ENCODE data around the gene RPTOR. TPM values are rescaled to one million over a fixed set of nuclear protein-coding genes. Genes with fewer than 3 reads are reported as not detected.

The RPTOR gene
- total and polyA plus RNA-seq, 2 donors, result 8.1 to 10.3 TPM

DNA sequence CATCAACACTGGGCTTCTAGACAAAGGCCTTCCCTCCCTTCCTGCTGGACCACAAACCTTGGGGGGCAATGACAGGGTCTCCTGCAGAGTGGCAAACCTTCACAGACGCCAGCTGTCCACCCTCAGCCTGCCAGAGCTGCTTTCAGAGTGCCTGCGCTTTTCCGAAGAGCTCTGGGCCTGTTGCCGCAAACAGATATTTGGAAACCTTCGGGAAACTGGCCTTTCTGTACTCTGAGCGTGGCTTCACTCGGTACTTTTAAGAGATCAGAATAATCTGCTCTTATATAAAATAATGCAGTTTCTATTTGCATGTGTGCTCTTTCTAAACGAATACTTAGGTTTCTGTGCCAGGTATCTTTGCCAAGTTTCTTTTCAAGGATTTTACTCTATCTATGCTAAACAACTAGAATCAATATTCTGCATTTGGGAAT lies 294.9 kb downstream of the RPTOR start:
- no peak for DNase-seq (ENCODE audit: low read depth in 6 of 9, low spot score in 9 of 9)
- no peaks in the 10 kb centered on the region for H3K9me3 ChIP-seq (ENCODE audit: control insufficient read depth in 2 of 2, insufficient read depth in 1 of 2, low read length in 1 of 2)
- no peak overlapping the region for H3K4me3 ChIP-seq (ENCODE audit: low read length in 2 of 2)
- H3K27ac ChIP-seq (ENCODE audit: low read depth in 1 of 2, low read length in 1 of 2), result no peak overlapping the region
- H3K4me1 ChIP-seq (ENCODE audit: control insufficient read depth in 2 of 2, insufficient read depth in 2 of 2, low read length in 2 of 2), result peaks cover 0 to 41% of the 10 kb centered on the region in 2 donors
- WGBS, result 96% methylated on average over 8 of the region's 8 CpGs
- no peaks in the 10 kb centered on the region for H3K27me3 ChIP-seq (ENCODE audit: control insufficient read depth in 2 of 2, insufficient read depth in 1 of 2, low read length in 1 of 2)
- peaks cover 30 to 36% of the 10 kb centered on the region in 2 donors for H3K36me3 ChIP-seq (ENCODE audit: control insufficient read depth in 2 of 2, insufficient read depth in 2 of 2, low read length in 1 of 2)

DNA sequence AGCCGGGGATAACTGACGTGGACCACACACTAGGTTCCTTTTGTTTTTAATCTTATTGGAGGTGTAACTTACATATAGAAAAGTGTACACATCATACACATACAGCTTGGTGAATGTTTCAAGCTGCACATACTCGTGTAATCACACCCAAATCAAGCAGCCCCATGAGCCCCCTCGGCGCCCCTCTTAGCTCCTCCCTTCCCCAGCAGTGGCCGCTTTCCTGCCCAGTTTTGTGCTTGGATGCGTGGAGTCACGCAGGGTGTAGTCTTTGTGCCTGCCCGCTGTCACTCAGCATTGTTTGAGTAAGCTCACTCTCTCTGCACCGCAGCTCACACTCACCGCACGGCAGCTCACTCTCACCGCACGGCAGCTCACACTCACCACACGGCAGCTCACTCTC lies 295.3 kb downstream of the RPTOR start:
- DNase-seq (ENCODE audit: low read depth in 6 of 9, low spot score in 9 of 9), result no peak
- H3K36me3 ChIP-seq (ENCODE audit: control insufficient read depth in 2 of 2, insufficient read depth in 2 of 2, low read length in 1 of 2), result peaks cover 33 to 36% of the 10 kb centered on the region in 2 donors
- no peaks in the 10 kb centered on the region for H3K9me3 ChIP-seq (ENCODE audit: control insufficient read depth in 2 of 2, insufficient read depth in 1 of 2, low read length in 1 of 2)
- H3K27me3 ChIP-seq (ENCODE audit: control insufficient read depth in 2 of 2, insufficient read depth in 1 of 2, low read length in 1 of 2), result no peaks in the 10 kb centered on the region
- H3K27ac ChIP-seq (ENCODE audit: low read depth in 1 of 2, low read length in 1 of 2), result no peak overlapping the region
- H3K4me3 ChIP-seq (ENCODE audit: low read length in 2 of 2), result no peak overlapping the region
- WGBS, result 96% methylated on average over 15 of the region's 15 CpGs
- H3K4me1 ChIP-seq (ENCODE audit: control insufficient read depth in 2 of 2, insufficient read depth in 2 of 2, low read length in 2 of 2), result peaks cover 1 to 44% of the 10 kb centered on the region in 2 donors

DNA sequence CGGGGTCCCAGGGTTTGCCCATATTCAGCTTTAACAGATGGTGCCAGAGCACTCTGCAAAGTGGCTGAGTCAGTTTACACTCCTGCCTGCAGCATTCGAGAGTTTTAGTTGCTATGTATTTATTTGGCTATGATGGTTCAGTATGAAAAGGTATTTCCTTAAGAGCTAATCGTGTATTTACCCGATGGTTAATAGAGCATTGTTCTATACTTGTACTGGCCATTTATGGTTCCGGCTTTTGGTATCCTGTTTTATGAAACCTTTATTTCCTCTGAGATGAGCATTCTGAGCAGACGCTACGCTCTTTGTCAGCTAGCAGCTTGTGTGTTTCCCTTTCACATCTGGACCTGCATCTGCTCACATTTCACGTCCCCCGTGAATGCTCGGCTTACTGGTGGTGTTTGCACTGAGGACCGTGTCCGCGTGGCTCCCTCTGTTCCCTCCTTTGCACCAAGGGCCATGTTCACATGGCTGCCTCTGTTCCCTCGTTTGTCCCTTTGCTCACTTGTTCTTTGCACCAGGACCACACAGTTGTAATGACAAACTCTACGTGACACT lies 297.9 kb downstream of the RPTOR start:
- no peaks in the 10 kb centered on the region for H3K9me3 ChIP-seq (ENCODE audit: control insufficient read depth in 2 of 2, insufficient read depth in 1 of 2, low read length in 1 of 2)
- H3K36me3 ChIP-seq (ENCODE audit: control insufficient read depth in 2 of 2, insufficient read depth in 2 of 2, low read length in 1 of 2), result peaks cover 43 to 47% of the 10 kb centered on the region in 2 donors
- no peak overlapping the region for H3K4me3 ChIP-seq (ENCODE audit: low read length in 2 of 2)
- DNase-seq (ENCODE audit: low read depth in 6 of 9, low spot score in 9 of 9), result no peak
- WGBS, result 98% methylated on average over 15 of the region's 15 CpGs
- H3K27ac ChIP-seq (ENCODE audit: low read depth in 1 of 2, low read length in 1 of 2), result no peak overlapping the region
- H3K4me1 ChIP-seq (ENCODE audit: control insufficient read depth in 2 of 2, insufficient read depth in 2 of 2, low read length in 2 of 2), result peaks cover 9 to 55% of the 10 kb centered on the region in 2 donors
- H3K27me3 ChIP-seq (ENCODE audit: control insufficient read depth in 2 of 2, insufficient read depth in 1 of 2, low read length in 1 of 2), result no peaks in the 10 kb centered on the region

DNA sequence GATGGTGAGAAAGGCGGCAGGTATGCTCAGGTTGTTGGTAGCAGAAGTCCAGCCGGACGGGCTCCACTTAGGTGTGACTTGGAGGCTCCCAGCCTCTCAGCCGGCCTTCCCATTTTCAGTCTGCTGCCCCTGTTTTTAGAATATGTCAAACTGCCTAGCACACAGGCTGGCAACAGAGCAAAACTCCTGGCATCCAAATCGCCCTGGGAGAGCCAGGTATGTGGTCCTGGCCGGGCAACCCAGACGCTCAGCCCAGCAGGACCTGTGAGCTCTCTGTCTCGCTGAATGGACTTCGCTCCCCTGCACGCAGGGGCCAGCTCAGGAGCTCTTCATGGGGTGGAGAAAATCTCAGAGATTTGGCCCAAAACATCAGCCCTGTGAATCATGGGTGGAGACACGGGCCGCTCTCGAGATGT lies 299.1 kb downstream of the RPTOR start:
- peaks cover 13 to 54% of the 10 kb centered on the region in 2 donors for H3K4me1 ChIP-seq (ENCODE audit: control insufficient read depth in 2 of 2, insufficient read depth in 2 of 2, low read length in 2 of 2)
- no peaks in the 10 kb centered on the region for H3K9me3 ChIP-seq (ENCODE audit: control insufficient read depth in 2 of 2, insufficient read depth in 1 of 2, low read length in 1 of 2)
- H3K27ac ChIP-seq (ENCODE audit: low read depth in 1 of 2, low read length in 1 of 2), result no peak overlapping the region
- no peak overlapping the region for H3K4me3 ChIP-seq (ENCODE audit: low read length in 2 of 2)
- H3K27me3 ChIP-seq (ENCODE audit: control insufficient read depth in 2 of 2, insufficient read depth in 1 of 2, low read length in 1 of 2), result no peaks in the 10 kb centered on the region
- peaks cover 31 to 50% of the 10 kb centered on the region in 2 donors for H3K36me3 ChIP-seq (ENCODE audit: control insufficient read depth in 2 of 2, insufficient read depth in 2 of 2, low read length in 1 of 2)
- WGBS, result 98% methylated on average over 13 of the region's 13 CpGs
- DNase-seq (ENCODE audit: low read depth in 6 of 9, low spot score in 9 of 9), result no peak

DNA sequence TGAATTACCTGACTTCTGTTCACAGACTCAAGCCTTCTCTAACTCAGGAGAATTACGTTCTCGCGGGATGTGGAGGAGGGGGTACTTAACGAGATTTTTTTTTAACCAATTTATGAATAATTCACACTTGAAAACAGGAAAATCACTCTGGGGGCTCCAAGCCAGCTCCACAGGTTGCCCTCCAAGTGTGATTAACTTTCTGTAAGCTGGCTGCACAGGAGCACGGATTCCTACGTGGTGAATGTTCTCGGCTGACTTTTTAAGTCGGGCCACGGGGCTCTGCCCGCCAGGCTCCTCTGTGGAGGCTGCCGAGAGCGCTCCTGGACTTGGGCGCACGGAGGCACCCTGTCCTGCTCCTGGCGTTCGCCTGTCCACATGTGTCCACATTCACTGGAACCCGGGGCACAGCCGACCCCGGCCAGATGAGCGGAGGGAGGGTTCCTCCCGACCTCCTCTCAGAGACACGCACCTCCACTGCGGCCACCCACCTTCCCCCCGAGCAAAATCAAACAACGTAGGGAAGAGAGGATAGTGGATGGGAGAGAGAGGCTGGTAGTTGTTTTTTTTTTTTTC lies 299.9 kb downstream of the RPTOR start:
- H3K4me1 ChIP-seq (ENCODE audit: control insufficient read depth in 2 of 2, insufficient read depth in 2 of 2, low read length in 2 of 2), result peaks cover 13 to 46% of the 10 kb centered on the region in 2 donors
- H3K36me3 ChIP-seq (ENCODE audit: control insufficient read depth in 2 of 2, insufficient read depth in 2 of 2, low read length in 1 of 2), result peaks cover 27 to 54% of the 10 kb centered on the region in 2 donors
- no peak overlapping the region for H3K4me3 ChIP-seq (ENCODE audit: low read length in 2 of 2)
- WGBS, result 98% methylated on average over 25 of the region's 25 CpGs
- no peaks in the 10 kb centered on the region for H3K27me3 ChIP-seq (ENCODE audit: control insufficient read depth in 2 of 2, insufficient read depth in 1 of 2, low read length in 1 of 2)
- no peak for DNase-seq (ENCODE audit: low read depth in 6 of 9, low spot score in 9 of 9)
- H3K9me3 ChIP-seq (ENCODE audit: control insufficient read depth in 2 of 2, insufficient read depth in 1 of 2, low read length in 1 of 2), result no peaks in the 10 kb centered on the region
- no peak overlapping the region for H3K27ac ChIP-seq (ENCODE audit: low read depth in 1 of 2, low read length in 1 of 2)

DNA sequence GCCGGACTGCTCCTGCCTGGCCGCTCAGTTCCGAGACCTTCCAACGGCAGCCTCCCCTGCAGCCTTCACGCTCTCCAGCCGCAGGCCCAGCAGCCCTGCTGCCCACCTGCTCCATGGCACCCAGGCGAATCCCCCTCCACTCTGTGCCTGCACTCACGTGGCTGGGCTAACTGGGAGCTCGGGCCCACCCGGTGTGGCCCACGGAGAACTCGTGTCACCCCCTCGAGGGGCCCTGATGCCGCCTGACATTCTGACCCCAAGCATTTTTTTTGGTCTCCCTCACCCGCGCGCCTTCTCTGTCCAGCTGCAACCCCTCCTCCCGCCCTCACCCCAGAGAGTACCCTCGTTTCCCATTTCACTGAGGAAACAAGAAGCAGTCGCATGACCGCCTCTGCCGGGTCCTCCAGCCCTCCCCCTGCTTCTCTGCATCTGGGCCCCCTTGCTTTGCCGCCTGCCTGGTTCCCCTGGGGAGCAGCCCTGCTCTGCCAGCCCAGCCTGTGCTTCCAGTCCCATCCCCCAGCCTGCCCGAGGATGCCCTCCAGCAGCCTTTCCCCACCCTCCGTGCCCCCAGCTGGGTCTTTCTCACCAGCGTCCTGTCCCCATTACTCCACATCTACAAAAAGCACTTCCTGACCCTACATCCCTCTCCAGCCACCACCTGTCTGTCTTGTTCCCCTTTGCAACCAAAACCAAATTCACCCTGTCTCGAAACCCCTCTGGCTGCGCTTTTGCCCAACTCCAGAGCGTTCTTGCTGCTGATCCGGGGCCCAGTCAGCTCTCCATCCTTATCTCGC lies 300.6 kb downstream of the RPTOR start:
- no peak overlapping the region for H3K27ac ChIP-seq (ENCODE audit: low read depth in 1 of 2, low read length in 1 of 2)
- H3K36me3 ChIP-seq (ENCODE audit: control insufficient read depth in 2 of 2, insufficient read depth in 2 of 2, low read length in 1 of 2), result peaks cover 28 to 49% of the 10 kb centered on the region in 2 donors
- no peak for DNase-seq (ENCODE audit: low read depth in 6 of 9, low spot score in 9 of 9)
- no peak overlapping the region for H3K4me3 ChIP-seq (ENCODE audit: low read length in 2 of 2)
- H3K9me3 ChIP-seq (ENCODE audit: control insufficient read depth in 2 of 2, insufficient read depth in 1 of 2, low read length in 1 of 2), result no peaks in the 10 kb centered on the region
- H3K27me3 ChIP-seq (ENCODE audit: control insufficient read depth in 2 of 2, insufficient read depth in 1 of 2, low read length in 1 of 2), result no peaks in the 10 kb centered on the region
- 64% methylated on average over 31 of the region's 31 CpGs for WGBS
- peaks cover 13 to 46% of the 10 kb centered on the region in 2 donors for H3K4me1 ChIP-seq (ENCODE audit: control insufficient read depth in 2 of 2, insufficient read depth in 2 of 2, low read length in 2 of 2)

DNA sequence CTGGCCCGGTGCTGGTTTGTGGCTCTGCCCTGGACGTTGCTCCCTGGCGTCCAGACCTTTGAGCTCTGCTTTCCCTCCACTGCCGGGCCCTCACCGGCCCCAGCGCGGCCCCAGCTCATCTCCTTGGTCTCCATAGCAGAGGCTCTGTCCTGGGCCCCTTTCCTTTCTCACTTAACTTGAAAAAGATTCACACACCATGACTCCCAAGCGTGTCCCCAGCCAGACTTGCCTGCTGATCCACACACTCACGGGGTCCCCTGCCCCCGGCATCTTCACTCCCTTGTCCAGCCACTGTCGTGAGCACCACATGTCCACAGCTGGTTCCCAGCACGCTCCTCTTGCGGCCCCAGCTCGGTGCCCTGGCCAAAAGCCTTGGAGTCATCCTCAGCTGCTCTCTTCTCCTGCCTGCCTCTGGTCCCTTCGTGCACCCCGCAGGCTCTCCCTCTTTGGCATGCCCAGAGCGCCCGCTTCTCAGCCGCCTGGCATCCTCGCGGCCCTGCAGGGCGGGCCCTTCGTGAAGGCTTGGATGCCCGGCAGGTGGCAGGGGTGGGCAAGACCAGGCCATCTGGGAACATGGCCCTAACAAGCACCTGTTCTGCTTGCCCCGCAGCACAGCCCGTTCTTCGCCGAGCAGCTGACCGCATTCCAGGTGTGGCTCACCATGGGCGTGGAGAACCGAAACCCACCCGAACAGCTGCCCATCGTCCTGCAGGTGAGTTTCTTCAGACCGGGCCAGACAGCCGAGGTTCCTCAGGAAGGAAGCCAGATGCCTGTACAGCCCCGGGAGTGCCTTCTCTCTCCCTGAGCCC lies 301.4 kb downstream of the RPTOR start:
- Histone ChIP-seq H3K4me3 (ENCODE audit: low read length in 2 of 2) (no peak overlapping the region), H3K27me3 (ENCODE audit: control insufficient read depth in 2 of 2, insufficient read depth in 1 of 2, low read length in 1 of 2) (no peaks in the 10 kb centered on the region), H3K27ac (ENCODE audit: low read depth in 1 of 2, low read length in 1 of 2) (no peak overlapping the region), H3K9me3 (ENCODE audit: control insufficient read depth in 2 of 2, insufficient read depth in 1 of 2, low read length in 1 of 2) (no peaks in the 10 kb centered on the region), H3K36me3 (ENCODE audit: control insufficient read depth in 2 of 2, insufficient read depth in 2 of 2, low read length in 1 of 2) (peaks cover 24 to 51% of the 10 kb centered on the region in 2 donors), H3K4me1 (ENCODE audit: control insufficient read depth in 2 of 2, insufficient read depth in 2 of 2, low read length in 2 of 2) (peaks cover 13 to 46% of the 10 kb centered on the region in 2 donors)
- 93% methylated on average over 36 of the region's 36 CpGs for WGBS
- no peak for DNase-seq (ENCODE audit: low read depth in 6 of 9, low spot score in 9 of 9)

DNA sequence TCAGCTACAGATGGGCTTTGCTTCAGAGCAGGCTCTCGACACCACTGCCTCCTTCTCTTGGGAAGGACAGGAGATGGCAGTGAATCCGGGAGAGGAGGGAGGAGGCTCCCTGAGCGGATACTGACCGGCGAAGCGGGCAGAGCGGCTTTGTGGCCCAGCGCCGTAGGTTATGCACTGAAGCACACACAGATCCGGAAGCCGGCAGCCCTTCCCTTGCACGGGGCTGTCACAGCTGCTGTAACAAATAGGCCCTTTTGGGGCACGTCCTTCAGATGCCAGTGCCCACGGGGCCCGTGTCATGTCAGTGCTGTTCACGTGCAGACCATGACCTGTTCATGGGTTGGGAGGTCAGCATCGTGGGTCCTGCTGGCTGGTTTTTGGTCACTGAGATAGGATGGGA lies 302.3 kb downstream of the RPTOR start:
- no peak overlapping the region for H3K4me3 ChIP-seq (ENCODE audit: low read length in 2 of 2)
- H3K4me1 ChIP-seq (ENCODE audit: control insufficient read depth in 2 of 2, insufficient read depth in 2 of 2, low read length in 2 of 2), result peaks cover 13 to 46% of the 10 kb centered on the region in 2 donors
- H3K27ac ChIP-seq (ENCODE audit: low read depth in 1 of 2, low read length in 1 of 2), result no peak overlapping the region
- 98% methylated on average over 17 of the region's 17 CpGs for WGBS
- H3K27me3 ChIP-seq (ENCODE audit: control insufficient read depth in 2 of 2, insufficient read depth in 1 of 2, low read length in 1 of 2), result no peaks in the 10 kb centered on the region
- no peak for DNase-seq (ENCODE audit: low read depth in 6 of 9, low spot score in 9 of 9)
- H3K9me3 ChIP-seq (ENCODE audit: control insufficient read depth in 2 of 2, insufficient read depth in 1 of 2, low read length in 1 of 2), result no peaks in the 10 kb centered on the region
- H3K36me3 ChIP-seq (ENCODE audit: control insufficient read depth in 2 of 2, insufficient read depth in 2 of 2, low read length in 1 of 2), result peaks cover 30 to 57% of the 10 kb centered on the region in 2 donors

All from thymus (tissue), 11 donors.